Retina (tissue), 1 donor: Measurements from ENCODE around the gene RALGPS2.

Source experiments
- DNase-seq: peaks from one replicate; pipeline ENCODE4 v3.0.0-alpha.2; 2016

Gene RALGPS2, protein sequence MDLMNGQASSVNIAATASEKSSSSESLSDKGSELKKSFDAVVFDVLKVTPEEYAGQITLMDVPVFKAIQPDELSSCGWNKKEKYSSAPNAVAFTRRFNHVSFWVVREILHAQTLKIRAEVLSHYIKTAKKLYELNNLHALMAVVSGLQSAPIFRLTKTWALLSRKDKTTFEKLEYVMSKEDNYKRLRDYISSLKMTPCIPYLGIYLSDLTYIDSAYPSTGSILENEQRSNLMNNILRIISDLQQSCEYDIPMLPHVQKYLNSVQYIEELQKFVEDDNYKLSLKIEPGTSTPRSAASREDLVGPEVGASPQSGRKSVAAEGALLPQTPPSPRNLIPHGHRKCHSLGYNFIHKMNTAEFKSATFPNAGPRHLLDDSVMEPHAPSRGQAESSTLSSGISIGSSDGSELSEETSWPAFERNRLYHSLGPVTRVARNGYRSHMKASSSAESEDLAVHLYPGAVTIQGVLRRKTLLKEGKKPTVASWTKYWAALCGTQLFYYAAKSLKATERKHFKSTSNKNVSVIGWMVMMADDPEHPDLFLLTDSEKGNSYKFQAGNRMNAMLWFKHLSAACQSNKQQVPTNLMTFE

DNA sequence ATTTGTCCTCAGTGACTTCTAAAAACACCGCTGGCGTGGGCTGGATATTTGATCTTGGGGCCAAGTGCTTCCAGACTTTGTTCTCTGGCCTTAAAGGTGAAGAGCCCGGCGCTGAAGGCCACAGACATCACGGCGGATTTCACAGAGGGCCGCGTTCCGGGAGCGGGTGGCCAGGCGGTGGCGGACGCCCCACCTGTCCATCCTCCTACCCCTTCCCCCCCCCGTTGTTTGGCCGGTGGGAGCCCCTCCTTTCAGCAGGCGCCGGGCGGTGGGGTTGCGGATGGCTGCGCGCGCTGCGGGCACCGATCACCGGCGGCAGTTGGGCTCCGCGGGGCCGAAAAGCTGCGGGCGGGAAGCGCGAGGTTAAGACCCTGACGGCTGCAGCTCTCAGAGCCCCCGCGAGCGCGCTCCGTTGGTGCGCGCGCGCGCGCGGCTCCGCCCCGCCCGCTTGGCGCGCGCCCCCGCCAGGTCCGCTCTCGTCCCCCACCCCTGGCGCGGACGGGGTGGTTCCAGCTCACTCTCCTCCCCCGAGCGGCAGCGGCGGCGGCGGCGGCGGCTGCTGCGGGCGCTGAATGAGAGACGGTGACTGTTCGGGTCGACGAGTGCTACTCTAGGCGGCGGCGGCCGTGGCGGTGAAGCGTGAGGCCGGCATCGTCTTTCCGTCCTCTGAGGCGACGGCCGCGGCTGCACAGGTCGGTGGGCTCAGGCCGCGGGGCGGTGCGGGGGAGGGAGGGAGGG, at the start of gene RALGPS2:
Gene RALGPS2 (plus strand): TSS at position 517 of the 738 bp plus-strand sequence. CDS start 51,521 bp downstream, outside the sequence.
- peak; percentile 95 for DNase-seq

DNA sequence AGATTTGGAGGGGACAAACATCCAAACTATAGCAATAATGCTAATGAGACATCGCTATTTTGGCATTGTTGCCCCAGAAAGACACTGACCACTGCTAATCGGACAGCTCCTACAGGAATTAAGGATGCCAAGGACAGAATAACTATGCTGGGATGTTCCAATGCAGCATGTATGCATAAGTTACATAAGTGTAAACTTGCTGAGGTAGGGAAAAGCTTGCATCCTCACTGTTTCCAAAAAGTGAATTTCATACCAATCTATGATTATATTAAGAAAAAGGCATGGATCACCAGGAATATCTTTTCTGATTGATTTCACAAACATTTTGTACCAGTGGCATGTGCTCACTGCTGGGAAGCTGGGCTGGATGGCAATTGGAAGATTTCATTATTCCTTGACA, 45.8 kb upstream of the RALGPS2 start:
- DNase-seq, result no peak

DNA sequence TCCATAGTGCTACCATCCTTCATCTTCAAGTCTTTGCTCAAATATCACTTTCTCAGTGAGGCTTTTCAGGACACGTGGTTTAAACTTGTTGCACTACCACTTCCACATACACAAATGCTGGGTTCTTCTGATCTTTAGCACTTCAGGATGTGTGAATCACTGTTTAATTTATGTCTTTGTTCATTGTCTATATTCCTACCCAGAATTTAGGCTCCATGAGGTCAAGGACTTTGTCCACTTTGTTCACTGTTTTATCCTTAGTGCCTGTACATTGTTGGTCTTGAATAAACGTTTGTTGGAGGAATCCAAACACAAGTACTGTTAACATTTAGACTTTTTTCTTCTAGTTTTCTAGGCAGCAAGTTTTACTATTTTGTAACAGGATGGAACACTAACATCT, 42.6 kb upstream of the RALGPS2 start:
- DNase-seq, result no peak

DNA sequence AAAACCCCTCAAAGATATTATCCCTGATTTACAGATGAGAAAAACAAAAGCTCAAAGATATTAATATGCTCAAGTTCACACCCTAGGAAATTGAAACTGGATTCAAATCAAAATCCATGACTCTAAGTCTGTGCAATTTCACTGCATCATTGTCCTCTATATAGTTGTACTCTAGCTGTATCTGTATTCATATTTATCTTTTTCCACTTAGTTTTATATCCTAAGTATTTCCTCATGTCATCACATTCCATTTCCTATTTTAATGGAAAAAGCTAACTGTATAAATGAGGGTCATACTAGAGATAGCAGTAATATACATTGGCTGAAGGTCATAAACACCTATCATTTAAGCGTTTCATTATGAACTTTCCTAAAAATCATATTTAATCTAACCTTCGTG, 42.2 kb upstream of the RALGPS2 start:
- DNase-seq, result no peak

DNA sequence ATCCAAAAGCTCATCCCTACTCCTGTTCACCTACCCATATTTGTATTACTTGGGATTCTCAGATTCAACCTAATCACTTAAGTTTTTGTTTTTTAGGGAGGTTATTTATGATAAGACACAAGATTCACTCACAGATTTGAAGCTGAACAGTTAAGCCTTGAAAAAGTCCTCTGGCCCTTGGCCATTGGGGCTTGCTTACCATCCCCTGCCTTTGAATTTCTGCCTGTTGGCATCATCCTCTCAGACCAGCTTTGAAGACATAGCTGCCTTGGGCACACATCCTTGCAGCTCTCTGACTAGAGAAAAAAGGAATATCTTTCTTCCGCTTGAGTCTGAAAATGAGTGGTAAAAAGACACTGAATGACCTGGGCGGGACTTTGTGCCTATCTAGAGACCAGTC, 41.8 kb upstream of the RALGPS2 start:
- no peak for DNase-seq

DNA sequence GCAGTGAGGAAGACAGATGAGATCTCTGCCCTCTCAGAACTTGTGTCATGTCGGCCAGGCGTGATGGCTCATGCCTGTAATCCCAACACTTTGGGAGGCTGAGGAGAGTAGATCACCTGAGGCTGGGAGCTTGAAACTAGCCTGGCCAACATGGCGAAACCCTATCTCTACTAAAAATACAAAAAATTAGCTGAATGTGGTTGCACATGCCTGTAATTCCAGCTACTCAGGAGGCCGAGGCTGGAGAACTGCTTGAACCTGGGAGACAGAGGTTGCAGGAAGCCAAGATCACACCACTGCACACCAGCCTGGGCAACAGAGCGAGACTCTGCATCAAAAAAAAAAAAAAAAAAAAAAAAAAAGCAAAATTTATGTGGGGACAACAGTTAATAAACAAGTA, 40.9 kb upstream of the RALGPS2 start:
- DNase-seq, result no peak

DNA sequence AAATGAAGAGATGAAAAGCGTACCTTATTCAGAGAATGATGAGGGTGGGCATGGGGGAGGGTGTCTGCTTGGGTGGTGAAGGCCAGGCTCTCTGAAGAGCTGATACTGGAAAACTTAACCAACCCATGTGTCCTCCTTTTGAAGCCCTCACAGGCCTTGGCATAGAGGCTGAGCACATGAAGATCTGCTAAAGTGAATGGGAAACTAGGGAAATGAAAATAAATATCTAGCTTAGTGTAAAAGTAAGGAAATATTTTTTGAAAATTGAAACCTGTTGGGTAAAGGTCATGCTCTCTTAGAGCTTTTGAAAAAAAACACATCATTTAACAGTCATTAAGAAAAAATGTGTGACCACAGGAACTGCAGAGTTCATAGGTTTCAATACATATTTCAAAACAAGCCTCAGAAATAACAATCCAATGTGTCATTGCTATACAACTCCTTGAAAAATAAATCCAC, 40.5 kb upstream of the RALGPS2 start:
- no peak for DNase-seq

DNA sequence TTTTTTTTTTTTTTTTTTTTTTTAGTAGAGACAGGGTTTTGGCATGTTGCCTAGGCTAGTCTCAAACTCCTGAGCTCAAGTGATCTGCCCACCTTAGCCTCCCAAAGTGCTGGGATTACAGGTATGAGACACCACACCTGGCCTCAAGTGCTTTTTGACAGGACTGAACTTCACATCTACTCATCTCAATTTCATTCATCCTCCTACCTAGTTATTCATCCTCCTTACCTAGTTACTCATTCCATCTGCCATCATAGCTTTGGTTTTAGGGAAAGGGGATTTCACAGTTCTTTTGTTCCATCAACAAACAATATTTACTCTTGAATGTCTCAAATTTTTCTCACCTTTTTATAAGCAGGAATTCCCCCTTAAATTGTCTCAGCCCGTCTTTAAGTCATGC, 38.6 kb upstream of the RALGPS2 start:
- DNase-seq, result no peak

DNA sequence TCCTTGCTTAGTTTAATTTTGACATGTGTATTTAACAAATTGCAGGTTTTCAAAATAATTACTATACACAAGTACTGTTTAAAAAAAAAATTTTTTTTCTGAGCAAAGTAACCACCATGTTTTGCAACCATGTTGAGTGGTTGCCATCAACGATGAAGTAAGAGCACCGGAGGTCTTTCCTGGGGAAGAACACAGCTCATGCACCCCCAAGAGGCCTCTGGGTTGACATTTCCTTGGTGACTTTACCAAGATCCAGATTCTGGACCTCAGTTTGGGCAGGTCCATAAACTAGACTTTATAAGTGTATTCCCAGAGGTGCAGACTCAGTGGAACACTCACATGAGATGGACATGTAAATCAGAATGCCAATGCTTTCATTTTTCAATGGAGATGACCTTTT, 36.8 kb upstream of the RALGPS2 start:
- DNase-seq, result no peak

DNA sequence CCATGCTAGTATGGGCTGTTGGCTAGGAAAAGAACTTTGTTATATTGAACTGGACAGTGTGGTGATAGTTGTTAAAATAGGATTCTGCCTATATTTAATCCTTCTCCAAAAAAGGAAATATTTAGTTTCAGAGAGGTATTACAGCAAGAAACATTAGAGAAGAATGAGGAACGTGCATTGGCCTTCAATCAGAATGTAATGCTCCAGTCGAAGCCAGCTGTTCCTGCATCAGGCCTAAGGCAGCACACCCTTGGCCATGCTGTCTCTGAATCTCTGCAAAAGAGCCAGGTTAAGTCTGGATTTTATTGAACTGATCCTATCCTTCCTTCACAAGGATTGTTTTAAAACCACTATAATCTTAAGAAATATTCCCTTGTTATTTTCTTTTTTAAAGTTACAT, 35.3 kb upstream of the RALGPS2 start:
- DNase-seq, result no peak

DNA sequence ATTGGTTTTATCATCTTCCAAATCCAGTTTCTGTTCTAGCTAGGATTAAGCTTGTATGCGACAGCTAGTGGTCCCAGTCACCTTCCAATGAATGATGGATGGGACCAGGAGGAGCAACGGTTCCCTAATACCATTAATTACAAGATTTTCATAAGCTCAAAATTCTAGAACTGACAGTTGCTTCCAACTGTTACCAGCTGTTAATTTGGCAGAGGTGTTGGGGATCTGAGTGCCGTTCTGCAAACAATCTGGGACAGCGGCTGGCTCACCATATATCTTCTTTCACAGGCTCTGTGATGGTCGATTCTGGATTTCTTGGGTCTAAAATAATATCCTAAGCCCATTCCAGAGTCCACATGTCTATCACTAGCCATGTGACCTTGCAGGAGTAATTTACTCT, 34.5 kb upstream of the RALGPS2 start:
- no peak for DNase-seq

DNA sequence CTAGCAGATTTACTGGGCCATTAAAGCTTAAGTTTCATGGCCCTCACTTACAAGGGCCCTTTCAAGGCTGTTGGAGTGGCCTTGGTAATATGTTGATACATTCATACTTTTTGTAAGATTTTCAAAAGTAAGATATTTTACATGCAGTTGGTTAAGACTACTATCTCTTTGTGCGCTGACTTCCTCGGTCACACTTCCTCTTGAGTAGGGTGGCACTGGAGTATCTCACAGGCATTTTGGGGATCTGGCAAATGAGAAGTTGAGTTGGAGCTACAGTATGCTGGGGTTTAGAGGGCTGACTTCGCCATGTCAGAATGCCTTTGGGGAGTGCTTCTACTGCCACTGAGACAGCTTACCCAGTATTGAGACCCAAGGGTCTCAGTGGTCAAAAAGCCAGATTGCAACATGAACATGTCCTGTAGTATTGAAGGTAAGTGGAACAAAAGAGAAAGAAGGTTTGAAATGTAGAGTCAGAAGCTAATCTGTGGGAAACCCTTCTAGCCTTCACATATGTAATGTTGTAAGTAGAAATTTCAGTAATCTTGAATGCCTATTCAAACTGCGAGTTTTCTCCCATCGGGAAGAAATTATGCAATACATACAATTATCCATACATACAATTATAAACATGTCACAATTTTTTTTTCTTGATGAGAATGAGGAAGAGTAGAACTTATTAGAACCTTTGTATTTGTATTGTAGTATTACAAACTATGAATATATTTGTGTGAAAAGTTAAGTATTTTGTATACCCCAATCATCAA, 32.3 kb upstream of the RALGPS2 start:
- no peak for DNase-seq

DNA sequence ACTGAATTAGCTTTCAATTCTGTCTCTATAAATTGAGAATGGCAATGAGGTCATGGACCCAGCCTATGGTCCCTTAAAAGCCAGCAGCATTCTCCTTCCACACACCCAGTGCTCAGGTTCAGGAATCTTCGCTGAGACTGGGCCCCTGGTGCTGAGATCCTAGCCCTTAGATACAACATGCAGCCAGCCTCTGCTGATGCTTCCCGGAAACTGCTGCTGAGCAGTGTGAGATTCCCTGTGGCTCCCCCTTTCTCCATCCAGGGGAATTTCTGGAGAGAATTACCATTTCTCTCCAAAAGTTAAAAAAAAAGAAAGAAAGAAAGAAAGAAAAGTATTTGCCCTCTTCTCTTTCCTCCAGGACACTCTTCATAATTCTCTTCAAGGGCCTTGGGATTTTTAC, 31.7 kb upstream of the RALGPS2 start:
- DNase-seq, result no peak

DNA sequence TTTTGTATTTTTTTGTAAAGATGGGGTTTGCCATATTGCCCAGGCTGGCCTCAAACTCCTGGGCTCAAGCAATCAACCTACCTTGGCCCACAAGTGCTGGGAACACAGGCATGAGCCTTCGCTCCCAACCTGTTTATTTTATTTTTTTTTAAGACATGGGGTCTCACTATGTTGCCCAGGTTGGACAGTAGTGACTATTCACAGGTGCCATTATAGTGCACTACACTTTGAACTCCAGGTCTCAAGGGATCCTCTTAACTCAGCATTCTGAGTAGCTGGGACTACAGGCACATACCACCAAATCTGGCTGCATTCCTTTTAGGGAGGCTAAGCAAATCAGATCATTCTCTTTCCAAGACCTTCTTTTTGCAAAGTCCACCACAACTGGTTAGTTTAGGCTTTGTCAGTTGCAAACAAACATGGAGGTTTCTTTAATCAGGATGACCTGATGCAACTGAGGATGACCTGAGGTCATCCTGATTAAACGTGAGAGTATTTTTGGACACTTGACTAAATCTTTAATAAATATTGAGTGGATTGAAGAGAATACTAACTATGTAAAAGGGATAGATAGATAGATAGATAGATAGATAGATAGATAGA, 30.0 kb upstream of the RALGPS2 start:
- no peak for DNase-seq

DNA sequence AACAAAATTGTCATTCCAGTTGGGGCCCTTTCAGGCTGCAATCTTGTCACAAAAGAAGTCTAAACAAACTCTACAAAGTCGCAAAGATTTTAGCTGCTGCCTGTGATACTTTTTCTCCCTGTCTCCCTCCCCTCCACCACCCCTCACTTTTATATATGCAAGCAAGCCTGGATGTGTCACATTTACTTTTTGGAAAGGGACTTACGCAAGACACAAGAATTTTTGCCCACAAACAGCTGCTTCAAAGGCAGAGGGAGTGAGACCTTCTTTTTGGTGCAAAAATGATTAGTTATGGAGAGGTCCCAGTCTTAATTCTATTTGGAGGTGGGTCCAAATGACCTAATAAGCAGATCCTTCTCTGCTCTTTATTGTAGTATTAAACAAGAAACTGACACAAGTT, 22.9 kb upstream of the RALGPS2 start:
- DNase-seq, result no peak

DNA sequence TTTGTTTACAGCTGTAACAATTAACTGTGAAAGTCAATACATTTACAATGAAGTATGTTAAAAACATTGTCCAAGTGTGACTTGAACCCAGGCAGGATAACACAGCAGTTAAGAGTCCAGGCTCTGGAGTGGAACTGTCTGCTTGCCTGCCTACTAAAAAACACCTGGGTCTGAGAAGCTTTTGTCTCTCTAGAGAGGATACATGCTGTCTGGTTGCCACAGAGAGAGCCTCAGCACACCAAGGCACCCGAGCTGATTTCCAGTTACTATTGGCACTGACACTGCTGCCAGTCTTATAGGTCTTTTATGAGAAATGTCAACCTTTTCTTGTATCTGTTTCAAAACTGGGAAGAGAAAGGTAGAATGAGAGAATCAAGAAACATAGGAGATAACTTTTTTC, 20.2 kb upstream of the RALGPS2 start:
- DNase-seq, result no peak

DNA sequence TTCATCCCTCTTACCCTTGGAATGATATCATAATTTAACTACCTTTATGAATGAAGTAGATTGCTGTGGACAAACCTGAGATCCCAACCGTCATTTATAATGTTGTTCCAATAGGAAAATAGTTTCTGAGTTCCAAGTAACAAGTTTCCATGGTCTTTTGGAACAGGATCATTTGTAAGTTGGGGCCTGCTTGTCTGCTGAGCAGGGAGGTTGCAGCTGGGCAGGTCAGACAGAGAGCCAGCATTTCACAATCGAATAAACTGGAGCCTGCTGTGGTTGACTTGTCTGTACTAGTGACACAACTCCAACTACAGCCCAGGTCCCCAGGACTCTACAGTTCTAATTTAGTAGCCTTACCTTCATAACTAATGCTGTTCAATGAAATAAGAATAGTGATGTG, 18.6 kb upstream of the RALGPS2 start:
- DNase-seq, result no peak

DNA sequence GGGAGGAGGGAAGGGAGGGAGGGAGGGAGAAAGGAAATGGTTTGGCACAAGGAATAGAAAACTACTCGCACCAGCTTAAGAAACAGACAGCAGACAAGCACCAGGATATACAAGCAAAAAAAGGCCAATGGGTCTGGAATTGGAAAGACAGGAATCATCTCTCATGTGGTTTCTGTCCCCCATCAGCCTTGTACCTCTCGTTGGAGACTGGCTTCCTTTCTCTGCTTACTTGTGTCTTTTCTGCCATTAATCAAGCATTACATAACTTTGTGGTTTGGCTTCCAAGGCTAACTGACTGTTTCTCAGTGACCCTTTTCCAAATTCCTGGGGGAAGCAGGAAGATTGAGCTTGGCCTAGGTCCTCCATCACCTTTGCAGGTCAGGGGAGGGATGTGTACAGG, 11.8 kb upstream of the RALGPS2 start:
- DNase-seq, result no peak

DNA sequence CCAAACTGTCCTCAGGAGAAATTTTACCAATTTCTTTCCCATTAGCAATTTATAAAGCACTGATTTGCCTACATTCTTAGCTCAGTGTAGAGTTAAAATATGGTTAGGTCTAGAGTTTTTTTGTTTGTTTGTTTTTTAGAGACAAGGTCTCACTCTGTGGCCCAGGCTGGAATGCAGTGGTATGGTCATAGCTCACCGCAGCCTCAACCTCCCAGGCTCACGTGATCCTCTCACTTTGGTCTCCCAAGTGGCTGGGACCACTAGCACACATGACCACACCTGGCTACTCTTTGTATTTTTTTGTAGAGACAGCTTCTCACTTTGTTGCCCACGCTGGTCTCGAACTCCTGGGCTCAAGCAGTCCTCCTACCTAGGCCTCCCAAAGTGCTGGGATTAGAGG, 10.6 kb upstream of the RALGPS2 start:
- DNase-seq, result no peak

DNA sequence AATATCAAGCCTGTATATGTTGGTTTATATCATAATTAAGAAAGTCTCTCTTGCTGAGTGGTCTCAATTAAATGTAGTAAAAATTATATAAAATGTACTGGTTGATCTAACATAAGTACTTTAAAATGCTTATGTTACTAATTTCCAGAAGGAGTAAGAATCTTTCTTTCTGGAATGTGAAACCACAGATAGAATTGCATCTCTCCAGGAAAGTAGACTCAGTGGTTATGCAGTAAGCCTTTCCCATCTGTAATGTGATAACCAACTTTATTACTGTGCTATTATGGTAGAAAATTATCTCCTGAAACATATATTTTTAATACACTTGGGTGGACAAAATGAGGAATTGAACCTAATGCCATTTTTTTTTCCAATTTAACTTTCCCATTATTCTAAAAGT, 8.9 kb upstream of the RALGPS2 start:
- DNase-seq, result no peak

DNA sequence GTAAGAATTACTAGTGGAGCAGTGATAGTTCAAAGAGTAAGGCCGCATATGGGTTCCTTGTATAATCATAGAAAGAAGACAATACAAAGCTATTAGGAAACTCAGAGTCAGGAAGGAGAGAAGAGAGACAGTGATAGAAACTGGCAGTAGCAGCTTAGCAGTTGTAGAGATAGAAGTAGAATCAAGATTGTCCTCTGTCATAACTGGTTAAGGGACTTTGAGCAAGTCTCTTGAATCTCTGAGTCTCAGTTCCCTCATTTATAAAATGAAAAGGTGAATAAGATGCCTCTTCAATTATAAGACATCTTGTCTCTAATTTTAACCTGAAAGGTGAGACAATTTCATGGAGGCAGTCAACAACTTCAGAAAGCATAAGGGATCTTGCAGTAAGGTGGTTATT, 6.5 kb upstream of the RALGPS2 start:
- no peak for DNase-seq

DNA sequence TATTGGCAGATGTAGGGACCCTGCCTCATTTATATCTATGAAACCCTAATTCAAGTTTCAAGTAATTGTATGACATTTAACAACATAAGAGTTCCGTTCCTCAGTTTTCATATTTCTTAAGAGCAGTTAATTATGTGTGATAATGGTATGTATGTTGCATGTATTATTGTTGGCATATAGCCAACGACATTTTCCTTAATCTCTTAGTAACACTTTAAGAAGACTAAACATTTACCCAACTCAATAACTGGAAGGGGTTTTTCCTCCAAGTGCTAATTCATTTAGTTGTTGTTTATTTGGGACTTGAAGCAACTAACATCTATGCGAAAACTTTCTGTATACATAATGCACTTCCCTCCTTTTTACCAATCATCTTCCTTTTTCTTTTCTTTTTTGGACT, 1.5 kb upstream of the RALGPS2 start:
- DNase-seq, result no peak

DNA sequence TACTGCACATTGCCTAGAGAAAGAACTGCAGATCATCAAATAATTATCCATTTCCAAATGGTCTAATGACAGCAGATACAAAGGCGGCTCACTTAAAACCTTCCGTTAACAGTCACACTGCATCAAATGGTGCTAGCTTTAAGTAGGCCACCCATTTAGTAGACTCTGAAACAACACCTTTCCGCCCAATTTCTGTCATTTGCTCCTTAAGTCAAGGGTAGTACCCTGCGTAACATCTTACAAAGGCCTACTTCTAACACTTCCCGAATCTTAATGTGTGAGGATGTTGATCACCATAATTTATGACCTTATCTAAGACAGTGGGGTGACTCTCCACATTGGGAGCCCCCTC, 692 bp upstream of the RALGPS2 start:
- no peak for DNase-seq
